ENCODE results near the gene RDH12.

Gene RDH12

GRCh38 chr14:67666750-67667449, 34.8 kb upstream of the RDH12 start:
- H3K27me3 ChIP-seq (ENCODE audit: insufficient read depth, poor library complexity, severe bottlenecking), result no peaks in the 10 kb centered on the region
- H3K27ac ChIP-seq (ENCODE audit: poor library complexity, severe bottlenecking), result no peak overlapping the region
- H3K4me1 ChIP-seq (ENCODE audit: insufficient read depth, poor library complexity, severe bottlenecking), result peaks cover 16% of the 10 kb centered on the region
- peaks cover 14% of the 10 kb centered on the region; the same call in 1 of the 2 replicates for H3K36me3 ChIP-seq (ENCODE audit: low read depth)
- H3K4me3 ChIP-seq (ENCODE audit: severe bottlenecking), result no peak overlapping the region
- no peak for DNase-seq (ENCODE audit: low spot score)
- peak; percentile 81 for ATAC-seq (ENCODE audit: low read depth)
- peak; percentile 88 for TF ChIP-seq CTCF (IDR thresholded peaks at IDR 0.05; ENCODE audit: poor library complexity, severe bottlenecking)
- no peaks in the 10 kb centered on the region for H3K9me3 ChIP-seq (ENCODE audit: severe bottlenecking)

GRCh38 chr14:67668559-67668958, 33.1 kb upstream of the RDH12 start:
- no peak overlapping the region for H3K27ac ChIP-seq (ENCODE audit: poor library complexity, severe bottlenecking)
- no peaks in the 10 kb centered on the region for H3K9me3 ChIP-seq (ENCODE audit: severe bottlenecking)
- no peak for ATAC-seq (ENCODE audit: low read depth)
- no peak overlapping the region for H3K4me3 ChIP-seq (ENCODE audit: severe bottlenecking)
- DNase-seq (ENCODE audit: low spot score), result no peak
- TF ChIP-seq CTCF (IDR thresholded peaks at IDR 0.05; ENCODE audit: poor library complexity, severe bottlenecking), result no peak
- peaks cover 8% of the 10 kb centered on the region; the same call in 1 of the 2 replicates for H3K36me3 ChIP-seq (ENCODE audit: low read depth)
- H3K4me1 ChIP-seq (ENCODE audit: insufficient read depth, poor library complexity, severe bottlenecking), result peaks cover 15% of the 10 kb centered on the region
- no peaks in the 10 kb centered on the region for H3K27me3 ChIP-seq (ENCODE audit: insufficient read depth, poor library complexity, severe bottlenecking)

GRCh38 chr14:67673451-67673850, 28.2 kb upstream of the RDH12 start:
- Histone ChIP-seq H3K36me3 (ENCODE audit: low read depth) (peaks cover 27% of the 10 kb centered on the region), H3K4me3 (ENCODE audit: severe bottlenecking) (peak overlapping the region; percentile 66), H3K27me3 (ENCODE audit: insufficient read depth, poor library complexity, severe bottlenecking) (no peaks in the 10 kb centered on the region), H3K27ac (ENCODE audit: poor library complexity, severe bottlenecking) (peak overlapping the region; percentile 68), H3K9me3 (ENCODE audit: severe bottlenecking) (no peaks in the 10 kb centered on the region), H3K4me1 (ENCODE audit: insufficient read depth, poor library complexity, severe bottlenecking) (peaks cover 4% of the 10 kb centered on the region)
- TF ChIP-seq CTCF (IDR thresholded peaks at IDR 0.05; ENCODE audit: poor library complexity, severe bottlenecking), result no peak
- DNase-seq (ENCODE audit: low spot score), result no peak
- ATAC-seq (ENCODE audit: low read depth), result no peak

- H3K36me3 ChIP-seq (ENCODE audit: low read depth), result peaks cover 33% of the 10 kb centered on the region
- H3K27me3 ChIP-seq (ENCODE audit: insufficient read depth, poor library complexity, severe bottlenecking), result no peaks in the 10 kb centered on the region
- H3K27ac ChIP-seq (ENCODE audit: poor library complexity, severe bottlenecking), result peak overlapping the region; percentile 68
- DNase-seq (ENCODE audit: low spot score) (peak; percentile 78), ATAC-seq (ENCODE audit: low read depth) (peak; percentile 73)
- H3K4me3 ChIP-seq (ENCODE audit: severe bottlenecking), result peak overlapping the region; percentile 66
- peaks cover 4% of the 10 kb centered on the region for H3K4me1 ChIP-seq (ENCODE audit: insufficient read depth, poor library complexity, severe bottlenecking)
- no peaks in the 10 kb centered on the region for H3K9me3 ChIP-seq (ENCODE audit: severe bottlenecking)
- TF ChIP-seq CTCF (IDR thresholded peaks at IDR 0.05; ENCODE audit: poor library complexity, severe bottlenecking), result peak; percentile 8
Observed at GRCh38 chr14:67674139-67674479, 27.6 kb upstream of the RDH12 start.
